Smooth muscle cell (in vitro differentiated cells): ENCODE results near the gene ERI2. TPM values are rescaled to one million over a fixed set of nuclear protein-coding genes. Genes with fewer than 3 reads are reported as not detected.
"Not testable (repeated sequence)": the region's sequence is repeated elsewhere in the genome, so short reads cannot be mapped to it uniquely, and the experiment has no call there.

ENCODE experiments used
- DNase-seq: peaks from one replicate; lab custom pipeline; 2025; ENCODE audit not compliant: unreplicated experiment; lab: John Stamatoyannopoulos, UW
- H2AFZ ChIP-seq: fragments of 200-600 bp; sonication (generic); 2 replicates; pipeline ENCODE4 v1.6.0; 2016; ENCODE audit warnings: antibody characterized with exemption, low read depth, mild to moderate bottlenecking
- H3F3A ChIP-seq: fragments of 200-600 bp; sonication (generic); 2 replicates; pipeline ENCODE4 v1.6.0; 2017; ENCODE audit warnings: antibody characterized with exemption, low read depth
- H3K27ac ChIP-seq: fragments of 200-600 bp; sonication (generic); 2 replicates; pipeline ENCODE4 v1.5.1; 2016; ENCODE audit warnings: low read depth, mild to moderate bottlenecking
- H3K27me3 ChIP-seq: fragments of 200-600 bp; sonication (generic); 2 replicates; pipeline ENCODE4 v1.6.1; 2016; ENCODE audit warnings: low read depth, mild to moderate bottlenecking
- H3K36me3 ChIP-seq: fragments of 200-600 bp; sonication (generic); 2 replicates; pipeline ENCODE4 v1.5.1; 2016; ENCODE audit warnings: low read depth
- H3K4me1 ChIP-seq: fragments of 200-600 bp; sonication (generic); 2 replicates; pipeline ENCODE4 v1.5.1; 2016; ENCODE audit warnings: low read depth
- H3K4me2 ChIP-seq: fragments of 200-600 bp; sonication (generic); 2 replicates; pipeline ENCODE4 v1.6.0; 2016; ENCODE audit warnings: mild to moderate bottlenecking
- H3K4me3 ChIP-seq: fragments of 200-600 bp; sonication (generic); 2 replicates; pipeline ENCODE4 v1.5.1; 2016; ENCODE audit warnings: mild to moderate bottlenecking
- H3K79me2 ChIP-seq: fragments of 200-600 bp; sonication (generic); 2 replicates; pipeline ENCODE4 v1.6.0; 2016; ENCODE audit warnings: low read depth, mild to moderate bottlenecking
- H3K9ac ChIP-seq: fragments of 200-600 bp; sonication (generic); 2 replicates; pipeline ENCODE4 v1.6.0; 2016; ENCODE audit warnings: low read depth
- H3K9me3 ChIP-seq: fragments of 200-600 bp; sonication (generic); replicated peaks from 2 replicates; pipeline ENCODE4 v1.5.1; 2016; ENCODE audit warnings: low read depth
- H4K20me1 ChIP-seq: fragments of 200-600 bp; sonication (generic); 2 replicates; pipeline ENCODE4 v1.6.0; 2016; ENCODE audit warnings: low read depth
- CTCF ChIP-seq: fragments of 200-600 bp; sonication (generic); IDR thresholded peaks from 2 replicates; pipeline ENCODE4 v1.5.1; 2017; ENCODE audit warnings: borderline replicate concordance, mild to moderate bottlenecking, antibody characterized with exemption; ENCODE audit not compliant: insufficient read depth, poor library complexity, severe bottlenecking
- WGBS: methylation state at CpG from one replicate; pipeline ENCODE4 v1.1.7; 2016; ENCODE audit warnings: low lambda C conversion rate; 5-methylcytosine and 5-hydroxymethylcytosine counted together
- polyA plus RNA-seq: library from polyadenylated mRNA; unstranded; fragments of >200 nt; fragmentation: Nextera tagmentation; extraction: Ambion mirVana; gene quantifications from 2 replicates; pipeline ENCODE4 v1.2.1, GENCODE V29; 2016
- total RNA-seq: library from RNA; depleted of rRNA; stranded (reverse); fragments of >200 nt; gene quantifications from 2 replicates; pipeline ENCODE4 v1.2.3, GENCODE V29; 2014

Gene ERI2
- total and polyA plus RNA-seq, 2 experiments from 2014 or later = 7.6 to 12.9 TPM

DNA sequence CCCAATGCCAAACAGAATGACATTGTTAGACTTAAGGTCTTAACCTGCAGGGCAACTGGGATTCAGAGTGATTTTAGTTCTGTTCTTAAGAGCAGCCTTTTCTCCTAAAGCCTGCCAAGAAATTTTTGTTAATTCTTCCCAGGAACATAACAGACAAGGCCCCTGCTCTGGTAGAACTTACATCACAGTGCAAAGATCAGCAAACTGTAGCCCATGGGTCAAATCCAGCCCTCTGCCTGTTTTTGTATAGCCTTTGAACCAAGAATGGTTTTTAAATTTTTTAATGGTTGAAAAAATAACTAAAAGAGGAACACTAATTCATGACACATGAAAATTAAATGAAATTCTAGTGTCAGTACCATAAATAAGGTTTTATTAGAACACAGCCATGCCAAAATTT lies 38.7 kb downstream of the ERI2 start:
- Histone ChIP-seq H3K4me2 (no peak overlapping the region), H3K4me3 (no peak overlapping the region), H3F3A (no peaks in the 10 kb centered on the region), H3K4me1 (no peaks in the 10 kb centered on the region), H3K9ac (no peak overlapping the region), H3K79me2 (no peaks in the 10 kb centered on the region), H3K9me3 (no peaks in the 10 kb centered on the region), H2AFZ (no peak overlapping the region), H3K27ac (no peak overlapping the region), H4K20me1 (no peaks in the 10 kb centered on the region), H3K36me3 (no peaks in the 10 kb centered on the region), H3K27me3 (no peaks in the 10 kb centered on the region)
- TF ChIP-seq CTCF = no peak
- no peak for DNase-seq

- WGBS = 91% methylated on average over 5 of the region's 5 CpGs
- no peaks in the 10 kb centered on the region for H3K79me2 ChIP-seq
- TF ChIP-seq CTCF = no peak
- H3K4me2 ChIP-seq = no peak overlapping the region
- no peak overlapping the region for H3K4me3 ChIP-seq
- no peaks in the 10 kb centered on the region for H3K4me1 ChIP-seq
- no peaks in the 10 kb centered on the region for H3K9me3 ChIP-seq
- H3F3A ChIP-seq = no peaks in the 10 kb centered on the region
- no peak for DNase-seq
- H3K36me3 ChIP-seq = no peaks in the 10 kb centered on the region
- H3K9ac ChIP-seq = no peak overlapping the region
- no peaks in the 10 kb centered on the region for H3K27me3 ChIP-seq
- no peak overlapping the region for H2AFZ ChIP-seq
- no peaks in the 10 kb centered on the region for H4K20me1 ChIP-seq
- no peak overlapping the region for H3K27ac ChIP-seq
Observed at GRCh38 chr16:20766294-20766693, 40.0 kb downstream of the ERI2 start.

- no peaks in the 10 kb centered on the region for H3K79me2 ChIP-seq
- no peaks in the 10 kb centered on the region for H3K36me3 ChIP-seq
- H3F3A ChIP-seq = no peaks in the 10 kb centered on the region
- no peaks in the 10 kb centered on the region for H3K9me3 ChIP-seq
- no peak for TF ChIP-seq CTCF
- H3K4me3 ChIP-seq = no peak overlapping the region
- H3K4me1 ChIP-seq = no peaks in the 10 kb centered on the region
- DNase-seq = no peak
- no peaks in the 10 kb centered on the region for H3K27me3 ChIP-seq
- no peak overlapping the region for H3K4me2 ChIP-seq
- H2AFZ ChIP-seq = no peak overlapping the region
- no peak overlapping the region for H3K9ac ChIP-seq
- WGBS = 92% methylated on average over 2 of the region's 2 CpGs
- no peak overlapping the region for H3K27ac ChIP-seq
- no peaks in the 10 kb centered on the region for H4K20me1 ChIP-seq
Observed at GRCh38 chr16:20765732-20766131, 40.5 kb downstream of the ERI2 start.

DNA sequence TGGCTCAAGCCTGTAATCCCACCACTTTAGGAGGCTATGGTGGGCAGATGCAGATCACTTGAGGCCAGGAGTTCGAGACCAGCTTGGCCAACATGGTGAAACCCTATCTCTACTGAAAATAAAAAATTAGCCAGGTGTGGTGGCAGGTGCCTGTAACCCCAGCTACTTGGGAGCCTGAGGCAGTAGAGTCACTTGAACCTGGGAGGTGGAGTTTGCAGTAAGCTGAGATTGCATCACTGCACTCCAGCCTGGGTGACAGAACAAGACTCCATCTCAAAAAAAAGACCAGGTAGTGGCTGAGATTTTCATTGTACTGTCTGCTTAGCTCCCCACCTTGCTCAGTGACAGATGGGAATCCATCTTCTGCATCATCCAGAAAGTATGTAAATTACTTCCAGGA lies 41.8 kb downstream of the ERI2 start:
- 88% methylated on average over 1 of the region's 1 CpG for WGBS
- not testable (repeated sequence) for H3K4me2 ChIP-seq
- peak overlapping the region; percentile 54 for H2AFZ ChIP-seq

More for the DNA sequence above, 41.8 kb downstream of the ERI2 start:
- H3K9me3 ChIP-seq, H3K79me2 ChIP-seq, H3K36me3 ChIP-seq, H3F3A ChIP-seq, H3K9ac ChIP-seq, DNase-seq, H3K27me3 ChIP-seq, H4K20me1 ChIP-seq, H3K4me1 ChIP-seq, H3K27ac ChIP-seq: not testable (repeated sequence)
- H3K4me3 ChIP-seq = peak overlapping the region; percentile 58
